ENCODE measurements around the gene MYO1G.

MYO1G gene

GRCh38 chr7:44976746-44977196, 2.0 kb downstream of the MYO1G start:
- DNase-seq (ENCODE audit: insufficient read length) (no peak), FAIRE-seq (no peak)
- no peak for TF ChIP-seq TAF1 (IDR thresholded peaks at IDR 0.05; ENCODE audit: borderline replicate concordance, low read depth, low read length)
- no peak for TF ChIP-seq POLR2AphosphoS5 (IDR thresholded peaks at IDR 0.05; ENCODE audit: low read depth, low read length)
- TF ChIP-seq POLR2A (IDR thresholded peaks at IDR 0.05; ENCODE audit: low read depth, low read length) = no peak

DNA sequence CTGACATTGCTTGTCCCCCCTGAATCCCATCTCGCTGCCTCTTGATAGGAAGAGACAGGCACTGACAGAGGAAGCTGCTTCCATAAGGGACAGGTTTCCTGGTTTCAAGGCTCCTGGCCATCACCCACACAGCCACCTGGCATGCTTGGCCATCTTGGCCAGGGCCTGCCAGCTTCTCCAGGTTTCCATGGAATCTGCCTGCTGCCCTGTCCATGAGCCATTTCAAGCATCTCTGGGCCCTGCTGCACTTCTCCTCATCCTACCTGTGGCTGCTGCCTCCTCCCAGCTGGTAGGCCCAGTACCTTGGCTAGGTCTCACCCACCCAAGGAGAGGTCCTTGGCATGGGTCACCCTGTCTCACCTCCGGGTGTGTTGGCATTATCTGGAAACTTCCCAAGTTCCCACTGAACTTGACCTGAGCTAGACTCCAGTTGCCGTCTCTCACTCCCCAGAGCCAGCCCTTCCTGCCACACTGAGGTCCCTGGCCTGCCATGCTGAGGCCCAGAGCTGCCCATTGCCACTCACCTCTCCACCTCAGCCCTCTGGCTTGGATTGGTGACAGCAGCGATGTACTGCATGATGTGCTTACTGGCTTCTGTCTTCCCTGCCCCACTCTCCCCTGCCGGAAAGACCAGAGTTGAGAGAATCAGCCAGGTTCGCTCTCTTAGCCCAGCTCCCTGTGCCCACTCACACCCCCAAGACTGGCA, 2.6 kb downstream of the MYO1G start:
- DNase-seq (ENCODE audit: insufficient read length) (no peak), FAIRE-seq (no peak)
- TF ChIP-seq POLR2A (IDR thresholded peaks at IDR 0.05; ENCODE audit: low read depth, low read length) (peak; percentile 28; the same call in 1 of the 2 replicates), POLR2AphosphoS5 (IDR thresholded peaks at IDR 0.05; ENCODE audit: low read depth, low read length) (0 out of 2 replicates have a peak, but pooled peaks have one; percentile 29), TAF1 (IDR thresholded peaks at IDR 0.05; ENCODE audit: borderline replicate concordance, low read depth, low read length) (no peak)

DNA sequence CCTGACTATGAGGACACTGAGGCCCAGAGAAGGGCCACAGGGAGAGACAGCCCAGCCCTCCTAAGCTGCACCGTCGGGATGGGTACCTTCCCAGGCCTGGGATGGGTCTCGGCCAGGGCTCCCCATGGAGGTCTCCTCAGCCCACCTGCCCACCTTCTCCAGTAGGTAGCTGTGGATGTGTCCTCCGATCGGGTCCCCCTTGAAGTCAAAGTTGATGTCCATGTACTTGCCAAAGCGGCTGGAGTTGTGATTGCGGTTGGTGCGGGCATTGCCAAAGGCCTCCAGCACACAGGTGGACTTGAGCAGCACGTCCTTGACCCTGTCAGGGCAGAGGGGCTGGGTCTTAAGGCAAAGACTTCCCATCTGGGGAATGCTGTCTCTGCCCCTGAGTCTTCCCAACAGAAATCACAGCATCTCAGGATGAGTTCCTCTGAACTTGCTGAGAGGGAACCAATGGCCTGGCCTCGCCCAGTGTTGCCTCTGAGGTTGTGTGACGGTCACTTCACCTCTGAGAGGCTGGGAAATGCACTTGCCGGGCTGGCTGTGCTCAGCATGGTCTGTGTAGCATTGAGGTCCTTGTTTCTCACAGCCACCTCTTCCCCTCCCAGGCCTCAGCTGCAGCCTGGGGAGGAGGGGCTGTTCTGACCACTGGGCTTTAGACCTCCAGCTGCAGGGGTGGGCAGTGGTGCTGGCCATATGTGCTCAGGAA, 3.3 kb downstream of the MYO1G start:
- FAIRE-seq = no peak
- TF ChIP-seq TAF1 (IDR thresholded peaks at IDR 0.05; ENCODE audit: borderline replicate concordance, low read depth, low read length) (no peak), POLR2A (IDR thresholded peaks at IDR 0.05; ENCODE audit: low read depth, low read length) (no peak), POLR2AphosphoS5 (IDR thresholded peaks at IDR 0.05; ENCODE audit: low read depth, low read length) (no peak)

GRCh38 chr7:44974549-44974948, 4.3 kb downstream of the MYO1G start:
- FAIRE-seq (no peak), DNase-seq (ENCODE audit: insufficient read length) (no peak)
- TF ChIP-seq POLR2A (IDR thresholded peaks at IDR 0.05; ENCODE audit: low read depth, low read length) = peak; percentile 14; the same call in 1 of the 2 replicates
- TF ChIP-seq POLR2AphosphoS5 (IDR thresholded peaks at IDR 0.05; ENCODE audit: low read depth, low read length) = no peak

More for the DNA sequence above, 3.3 kb downstream of the MYO1G start:
- DNase-seq (ENCODE audit: insufficient read length) = no peak

DNA sequence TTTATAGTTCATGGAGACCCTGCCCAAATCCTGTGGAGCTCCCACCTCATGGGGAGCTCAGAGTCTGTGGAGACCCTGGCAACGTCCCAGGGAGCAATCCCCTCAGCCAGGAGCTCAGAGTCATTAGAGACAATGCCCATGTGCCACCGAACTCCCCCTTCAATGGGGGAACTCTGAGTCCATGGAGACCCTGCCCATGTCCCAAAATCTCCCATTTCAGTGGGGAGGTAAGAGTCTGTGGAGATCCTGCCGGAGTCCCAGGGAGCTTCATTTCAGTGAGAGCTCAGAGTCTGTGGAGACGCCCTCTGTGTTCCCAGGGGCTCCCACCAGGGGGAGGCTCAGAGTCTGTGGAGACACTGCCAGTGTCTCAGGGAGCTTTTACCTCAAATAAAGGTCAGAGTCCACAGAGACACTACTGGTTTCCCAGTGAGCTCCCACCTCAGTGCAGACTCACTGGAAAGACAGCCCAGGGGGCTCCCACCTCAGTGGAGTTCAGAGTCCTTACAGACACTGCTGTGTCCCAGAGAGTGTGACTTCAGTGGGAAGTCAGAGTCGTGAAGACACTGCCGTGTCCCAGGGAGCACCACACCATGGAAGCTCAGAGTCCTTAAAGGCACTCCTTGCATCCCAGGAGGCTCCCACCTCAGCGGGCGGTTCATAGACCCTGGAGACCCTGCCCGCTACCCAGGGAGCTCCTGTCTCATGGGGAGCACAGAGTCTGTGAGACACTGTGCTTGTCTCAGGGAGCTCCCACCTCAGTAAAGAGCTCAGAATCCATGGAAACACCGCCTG, 5.0 kb downstream of the MYO1G start:
- DNase-seq (ENCODE audit: insufficient read length) (no peak), FAIRE-seq (no peak)
- no peak for TF ChIP-seq TAF1 (IDR thresholded peaks at IDR 0.05; ENCODE audit: borderline replicate concordance, low read depth, low read length)
- 0 out of 2 replicates have a peak, but pooled peaks have one; percentile 13 for TF ChIP-seq POLR2A (IDR thresholded peaks at IDR 0.05; ENCODE audit: low read depth, low read length)
- TF ChIP-seq POLR2AphosphoS5 (IDR thresholded peaks at IDR 0.05; ENCODE audit: low read depth, low read length) = no peak; the same call in 1 of the 2 replicates

DNA sequence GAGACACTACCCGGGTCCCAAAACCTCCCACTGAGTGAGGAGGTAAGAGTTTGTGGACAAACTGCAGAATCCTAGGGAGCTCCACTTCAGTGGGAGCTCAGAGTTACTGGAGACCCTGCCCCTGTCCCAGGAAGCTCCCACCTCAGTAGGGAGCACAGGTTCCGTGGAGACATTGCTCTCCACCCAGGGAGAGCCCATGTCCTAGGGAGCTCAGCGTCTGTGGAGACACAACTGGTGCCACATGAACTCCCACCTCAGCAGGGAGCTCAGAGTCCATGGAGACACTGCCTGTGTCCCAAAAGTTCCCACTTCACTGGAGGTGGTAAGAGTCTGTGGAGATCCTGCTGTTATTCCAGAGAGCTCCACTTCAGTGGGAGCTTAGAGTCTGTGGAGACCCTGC, 6.3 kb downstream of the MYO1G start:
- no peak; the same call in 1 of the 2 replicates for TF ChIP-seq POLR2AphosphoS5 (IDR thresholded peaks at IDR 0.05; ENCODE audit: low read depth, low read length)
- TF ChIP-seq TAF1 (IDR thresholded peaks at IDR 0.05; ENCODE audit: borderline replicate concordance, low read depth, low read length) = no peak
- TF ChIP-seq POLR2A (IDR thresholded peaks at IDR 0.05; ENCODE audit: low read depth, low read length) = no peak
- FAIRE-seq = no peak

GRCh38 chr7:44971902-44972441, 6.8 kb downstream of the MYO1G start:
- FAIRE-seq = no peak
- TF ChIP-seq TAF1 (IDR thresholded peaks at IDR 0.05; ENCODE audit: borderline replicate concordance, low read depth, low read length) = no peak
- TF ChIP-seq POLR2A (IDR thresholded peaks at IDR 0.05; ENCODE audit: low read depth, low read length) = peak; percentile 30; the same call in 1 of the 2 replicates
- 0 out of 2 replicates have a peak, but pooled peaks have one; percentile 49 for TF ChIP-seq POLR2AphosphoS5 (IDR thresholded peaks at IDR 0.05; ENCODE audit: low read depth, low read length)
- no peak for DNase-seq (ENCODE audit: insufficient read length)

More for the DNA sequence above, 6.3 kb downstream of the MYO1G start:
- DNase-seq (ENCODE audit: insufficient read length) = no peak

DNA sequence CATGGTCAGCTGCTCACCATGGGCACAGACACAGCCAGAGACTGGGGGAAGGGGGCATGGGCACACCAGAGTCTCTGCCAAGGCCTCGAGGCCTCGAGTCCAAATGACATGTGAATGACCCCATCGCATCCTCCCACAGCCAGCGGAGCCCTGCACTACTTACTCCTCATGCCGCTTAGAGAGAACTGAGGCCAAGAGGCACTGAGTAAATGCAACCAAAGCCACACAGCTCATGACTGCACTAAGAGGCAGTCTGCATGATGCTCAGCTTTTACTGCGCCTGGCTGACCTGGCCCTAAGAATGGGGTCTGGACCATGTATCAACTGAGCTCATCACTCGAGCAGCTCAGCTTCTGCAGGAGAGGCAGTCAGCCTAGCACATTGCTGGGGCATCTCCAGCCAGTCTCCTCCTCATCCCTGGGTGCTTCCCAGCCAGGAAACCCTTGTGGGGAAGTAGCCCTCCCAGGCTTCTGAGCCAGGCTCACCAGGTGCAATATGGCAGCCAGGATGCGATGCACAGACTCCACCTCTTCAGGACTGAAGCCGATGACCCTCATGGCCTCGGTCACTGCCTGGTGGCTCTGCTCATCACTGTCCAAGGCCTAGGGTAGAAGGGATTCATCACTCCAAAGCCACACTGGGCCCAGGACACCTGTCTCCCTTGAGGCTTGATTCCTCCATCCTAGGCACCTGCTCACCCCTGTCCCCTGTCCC, 7.5 kb downstream of the MYO1G start:
- TF ChIP-seq POLR2AphosphoS5 (IDR thresholded peaks at IDR 0.05; ENCODE audit: low read depth, low read length) (peak; percentile 71; the same call in 1 of the 2 replicates), TAF1 (IDR thresholded peaks at IDR 0.05; ENCODE audit: borderline replicate concordance, low read depth, low read length) (no peak), POLR2A (IDR thresholded peaks at IDR 0.05; ENCODE audit: low read depth, low read length) (no peak)
- peak; percentile 5 for FAIRE-seq
- no peak for DNase-seq (ENCODE audit: insufficient read length)

DNA sequence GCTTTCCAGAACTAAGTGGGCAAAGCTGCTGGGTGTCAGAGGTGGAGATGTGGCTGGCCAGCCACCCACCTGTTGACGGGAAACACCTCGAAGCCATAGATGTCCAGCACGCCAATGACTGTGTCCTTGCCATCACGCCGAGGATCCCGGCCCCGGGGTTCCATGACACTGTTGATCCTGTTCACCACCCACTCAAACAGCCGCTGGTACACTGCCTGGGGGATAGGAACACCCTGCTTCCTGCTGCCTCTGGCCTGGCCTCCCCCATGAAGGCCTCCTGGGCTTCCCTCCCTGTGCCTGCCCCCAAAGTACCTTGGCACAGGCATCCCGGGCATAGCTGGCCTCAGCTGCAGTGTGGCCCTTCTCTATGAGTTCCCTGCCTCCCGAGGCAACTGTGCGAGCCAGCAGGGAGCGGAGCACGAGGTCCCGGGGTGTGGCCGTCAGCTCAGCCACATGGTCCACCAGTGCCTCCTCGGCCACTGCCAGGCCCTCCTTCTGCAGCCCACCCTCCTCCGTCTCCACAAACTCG, 8.2 kb downstream of the MYO1G start:
- TF ChIP-seq TAF1 (IDR thresholded peaks at IDR 0.05; ENCODE audit: borderline replicate concordance, low read depth, low read length) (no peak), POLR2AphosphoS5 (IDR thresholded peaks at IDR 0.05; ENCODE audit: low read depth, low read length) (no peak), POLR2A (IDR thresholded peaks at IDR 0.05; ENCODE audit: low read depth, low read length) (no peak)
- FAIRE-seq (no peak), DNase-seq (ENCODE audit: insufficient read length) (no peak)
